ENCODE measurements around the gene SLC26A5. TPM values are rescaled to one million over a fixed set of nuclear protein-coding genes. Genes with fewer than 3 reads are reported as not detected.
"Not testable (repeated sequence)": the region's sequence is repeated elsewhere in the genome, so short reads cannot be mapped to it uniquely, and the experiment has no call there.

SLC26A5 gene
- total RNA-seq, 1 experiment from 2014 or later: not detected

- DNase-seq (ENCODE audit: low read depth, low spot score) (no peak), ATAC-seq (no peak)
- Histone ChIP-seq H3K27ac (ENCODE audit: low read length) (no peak overlapping the region), H3K4me1 (ENCODE audit: control insufficient read depth, insufficient read depth, low read length) (no peaks in the 10 kb centered on the region), H3K4me3 (ENCODE audit: low read depth in 2 of 2, low read length in 2 of 2) (no peak overlapping the region), H3K27me3 (ENCODE audit: control insufficient read depth, insufficient read depth, low read length) (peaks cover 3% of the 10 kb centered on the region; the same call in 1 of the 2 replicates), H3K36me3 (ENCODE audit: control insufficient read depth, insufficient read depth, low read length) (no peaks in the 10 kb centered on the region), H3K9me3 (ENCODE audit: control insufficient read depth, insufficient read depth, low read depth, low read length) (no peaks in the 10 kb centered on the region)
- ChIA-PET CTCF (no interaction called here), POLR2A (no interaction called here)
- no peak for TF ChIP-seq POLR2AphosphoS5 (IDR thresholded peaks at IDR 0.05; ENCODE audit: low read depth, low read length)
- TF ChIP-seq CTCF (IDR thresholded peaks at IDR 0.05): no peak
- no peak for TF ChIP-seq TCF7L2 (IDR thresholded peaks at IDR 0.05; ENCODE audit: low read depth, low read length)
- TF ChIP-seq REST (IDR thresholded peaks at IDR 0.05; ENCODE audit: insufficient read depth in 1 of 2, low read depth in 2 of 2, low read length in 1 of 2): no peak
- no peak for TF ChIP-seq SIN3A (IDR thresholded peaks at IDR 0.05; ENCODE audit: borderline replicate concordance, insufficient read depth, low read depth, low read length)
- in situ Hi-C loops (cut with HindIII; ENCODE audit: low pct_unique_long_range_greater_than_20kb, low sequenced_read_pairs) (no loop called here), intact Hi-C loops (cut with micrococcal nuclease; ENCODE audit: unreplicated experiment) (no loop called here)
- no TSS peak for BruUV-seq (replicated peaks)
Measured at GRCh38 chr7:103412151-103412550, 33.9 kb downstream of the SLC26A5 start.

- intact Hi-C loops (cut with micrococcal nuclease; ENCODE audit: unreplicated experiment); H3K4me3 ChIP-seq (ENCODE audit: low read depth in 2 of 2, low read length in 2 of 2); BruUV-seq (replicated peaks); H3K27me3 ChIP-seq (ENCODE audit: control insufficient read depth, insufficient read depth, low read length); CTCF ChIA-PET; H3K9me3 ChIP-seq (ENCODE audit: control insufficient read depth, insufficient read depth, low read depth, low read length); H3K36me3 ChIP-seq (ENCODE audit: control insufficient read depth, insufficient read depth, low read length); DNase-seq (ENCODE audit: low read depth, low spot score); in situ Hi-C loops (cut with HindIII; ENCODE audit: low pct_unique_long_range_greater_than_20kb, low sequenced_read_pairs); H3K4me1 ChIP-seq (ENCODE audit: control insufficient read depth, insufficient read depth, low read length); H3K27ac ChIP-seq (ENCODE audit: low read length): not testable (repeated sequence)
- POLR2A ChIA-PET: interaction anchor here (0.5 to 0.6 kb wide), 2 partner anchors 648 to 774 kb away, joined by 6 to 13 read pairs; no protein-coding TSS in a partner anchor
- 0 out of 2 replicates have a peak, but pooled peaks have one; percentile 20 for ATAC-seq
Measured at GRCh38 chr7:103405789-103406613, 40.0 kb downstream of the SLC26A5 start.

- BruUV-seq (replicated peaks); CTCF ChIA-PET: not testable (repeated sequence)
Measured at GRCh38 chr7:103399687-103400086, 46.3 kb downstream of the SLC26A5 start.

More at GRCh38 chr7:103399687-103400086, 46.3 kb downstream of the SLC26A5 start:
- H3K9me3 ChIP-seq (ENCODE audit: control insufficient read depth, insufficient read depth, low read depth, low read length); ATAC-seq; H3K27me3 ChIP-seq (ENCODE audit: control insufficient read depth, insufficient read depth, low read length); in situ Hi-C loops (cut with HindIII; ENCODE audit: low pct_unique_long_range_greater_than_20kb, low sequenced_read_pairs); POLR2A ChIA-PET; H3K4me1 ChIP-seq (ENCODE audit: control insufficient read depth, insufficient read depth, low read length); H3K27ac ChIP-seq (ENCODE audit: low read length); H3K36me3 ChIP-seq (ENCODE audit: control insufficient read depth, insufficient read depth, low read length); DNase-seq (ENCODE audit: low read depth, low spot score); intact Hi-C loops (cut with micrococcal nuclease; ENCODE audit: unreplicated experiment); H3K4me3 ChIP-seq (ENCODE audit: low read depth in 2 of 2, low read length in 2 of 2): not testable (repeated sequence)
